HG02970 (cell line): Measurements from ENCODE around the gene RHOD.
A peak's percentile ranks its signal among the peaks of the same experiment; 100 is the strongest.

ENCODE experiments used
- ATAC-seq: cut with Tn5 transposase; IDR thresholded peaks from one replicate; pipeline ENCODE4 v1.9.1; 2021; ENCODE audit warnings: mild to moderate bottlenecking, moderate library complexity, moderate number of reproducible peaks; ENCODE audit not compliant: unreplicated experiment, low FRiP score

RHOD gene

DNA sequence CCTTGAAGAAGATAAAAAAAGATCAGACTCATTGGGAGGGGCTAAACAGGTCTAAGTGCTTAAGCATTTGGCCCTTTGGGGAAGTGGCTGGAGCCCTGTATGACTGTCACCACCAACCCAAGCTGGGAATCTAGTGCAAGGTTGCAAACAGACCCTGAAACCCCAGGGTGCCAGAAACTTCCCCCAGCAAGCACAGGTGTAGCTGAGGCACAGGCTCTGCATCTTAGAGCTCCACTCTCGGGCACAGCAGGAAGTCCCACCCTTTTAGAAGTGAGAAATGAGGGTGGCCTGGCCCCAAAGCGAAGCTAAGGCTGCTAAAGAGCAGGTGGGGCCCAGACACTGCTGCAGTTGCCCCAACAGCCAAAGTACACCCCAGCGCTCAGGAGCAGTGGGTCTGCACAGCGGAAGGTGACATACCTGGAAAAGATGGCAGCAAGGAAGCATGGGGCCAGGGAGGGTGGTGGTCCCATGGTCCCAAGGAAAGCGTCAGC lies 56.6 kb downstream of the RHOD start:
- ATAC-seq: no peak

DNA sequence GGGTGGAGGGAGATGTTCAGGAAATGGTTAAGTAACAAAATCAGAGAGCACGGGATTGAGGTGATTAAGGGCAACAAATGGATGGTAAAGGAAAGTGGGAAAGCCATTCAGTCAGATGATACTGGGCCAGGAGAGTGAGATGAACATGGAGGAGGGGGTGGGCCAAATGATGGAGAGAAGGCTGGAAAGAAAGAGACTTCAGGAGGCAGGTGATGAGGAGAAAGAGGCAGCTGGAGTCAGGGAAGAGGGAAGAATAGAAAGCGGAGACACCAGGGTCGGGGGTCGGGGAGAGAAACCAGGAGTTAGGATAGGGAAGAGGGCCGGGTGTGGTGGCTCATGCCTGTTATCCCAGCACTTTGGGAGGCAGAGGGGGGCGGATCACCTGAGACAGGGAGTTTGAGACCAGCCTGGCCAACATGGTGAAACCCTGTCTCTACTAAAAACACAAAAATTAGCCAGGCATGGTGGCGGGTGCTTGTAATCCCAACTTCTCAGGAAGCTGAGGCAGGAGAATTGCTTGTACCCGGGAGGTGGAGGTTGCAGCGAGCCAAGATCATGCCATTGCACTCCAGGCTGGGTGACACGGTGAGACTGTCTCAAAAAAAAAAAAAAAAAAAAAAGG lies 57.7 kb downstream of the RHOD start:
- ATAC-seq: no peak

DNA sequence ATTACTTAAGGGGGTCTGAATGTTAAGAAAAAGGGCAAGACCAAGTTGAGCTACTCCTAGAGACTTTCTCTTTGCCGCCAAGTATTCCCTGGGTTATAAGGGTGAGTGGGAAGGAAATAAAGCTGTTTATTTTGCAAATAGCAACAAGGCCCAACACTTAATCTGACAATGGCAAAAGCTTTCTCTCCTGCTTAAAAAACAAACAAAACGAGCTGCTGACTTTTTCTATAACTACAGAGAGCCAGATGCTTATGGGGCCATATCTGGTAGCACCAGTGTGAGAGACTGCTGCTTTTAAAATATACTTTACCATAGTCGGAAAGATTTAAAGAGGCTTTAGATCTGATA lies 60.1 kb downstream of the RHOD start:
- no peak for ATAC-seq

DNA sequence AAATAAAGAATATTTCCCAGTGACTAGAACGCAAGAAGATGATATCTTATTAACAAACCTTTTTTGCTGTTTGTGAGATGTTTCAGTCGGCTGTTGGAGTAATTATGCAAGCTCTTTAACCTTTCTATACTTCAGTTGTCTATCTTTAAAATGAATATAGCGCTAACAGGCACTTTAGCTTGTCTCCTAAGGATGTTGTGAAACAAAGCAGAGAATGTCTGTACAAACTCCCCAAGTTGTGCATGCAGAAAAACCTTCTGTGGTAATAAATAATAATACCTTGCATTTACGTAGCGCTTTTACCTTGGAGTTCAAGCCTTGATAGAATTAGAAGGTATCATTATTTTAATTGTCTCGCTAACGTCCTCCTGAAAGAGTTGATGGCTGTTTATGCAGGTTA lies 60.5 kb downstream of the RHOD start:
- ATAC-seq: no peak

DNA sequence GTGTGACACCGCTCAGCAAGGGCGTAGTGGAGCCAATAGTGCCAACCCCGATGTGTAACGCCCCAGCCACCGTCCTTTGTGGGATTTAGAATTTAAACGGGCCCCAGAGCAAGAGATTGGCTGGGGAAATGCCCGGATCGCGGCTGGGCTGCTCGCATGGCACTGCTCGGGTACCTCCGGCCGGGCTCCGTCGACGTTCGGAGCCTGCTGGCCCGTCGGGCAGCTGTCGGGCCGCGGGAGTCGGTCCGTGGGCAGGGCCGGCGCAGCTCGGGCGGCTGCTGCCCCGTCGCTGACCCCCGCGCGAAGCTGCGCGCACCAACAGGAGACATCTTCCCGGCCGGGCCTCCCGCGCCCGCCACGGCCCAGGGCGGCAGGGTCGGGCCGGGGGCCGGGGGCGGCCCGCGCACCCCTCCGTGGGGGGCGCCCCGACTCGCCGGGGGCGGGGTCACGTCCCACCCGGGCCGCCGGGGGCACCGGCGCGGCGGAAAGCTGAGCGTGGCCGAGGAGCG lies 61.1 kb downstream of the RHOD start:
- no peak for ATAC-seq

DNA sequence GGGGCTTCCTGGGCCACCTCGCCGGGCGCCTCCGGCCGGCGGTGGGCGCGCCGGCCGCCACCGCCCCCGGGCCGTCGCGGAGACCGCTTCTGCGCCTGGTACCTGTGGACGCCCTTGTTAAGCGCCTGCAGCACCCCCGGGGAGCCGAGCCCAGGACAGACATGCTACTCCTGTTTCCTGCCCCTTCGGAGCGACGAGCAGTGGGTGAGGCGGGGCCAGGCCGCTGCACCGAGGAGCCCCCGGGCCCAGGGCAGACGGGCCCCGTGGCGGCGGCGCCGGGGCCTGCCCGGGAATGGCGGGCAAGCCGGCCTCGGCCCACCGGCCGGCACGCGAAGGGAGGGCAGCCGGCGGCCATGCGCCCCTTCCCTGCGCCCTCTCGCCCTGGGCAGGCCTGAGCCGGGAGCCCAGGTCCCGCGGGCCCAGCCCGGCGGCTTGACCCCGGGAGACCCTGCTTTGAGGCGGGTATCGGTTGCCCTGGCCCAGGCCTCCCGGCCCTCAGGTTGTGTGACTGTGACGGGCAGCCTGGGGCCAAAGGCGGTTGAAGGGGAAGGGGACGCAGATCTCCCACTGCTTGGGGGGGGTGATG lies 61.6 kb downstream of the RHOD start:
- peak; percentile 15 for ATAC-seq

DNA sequence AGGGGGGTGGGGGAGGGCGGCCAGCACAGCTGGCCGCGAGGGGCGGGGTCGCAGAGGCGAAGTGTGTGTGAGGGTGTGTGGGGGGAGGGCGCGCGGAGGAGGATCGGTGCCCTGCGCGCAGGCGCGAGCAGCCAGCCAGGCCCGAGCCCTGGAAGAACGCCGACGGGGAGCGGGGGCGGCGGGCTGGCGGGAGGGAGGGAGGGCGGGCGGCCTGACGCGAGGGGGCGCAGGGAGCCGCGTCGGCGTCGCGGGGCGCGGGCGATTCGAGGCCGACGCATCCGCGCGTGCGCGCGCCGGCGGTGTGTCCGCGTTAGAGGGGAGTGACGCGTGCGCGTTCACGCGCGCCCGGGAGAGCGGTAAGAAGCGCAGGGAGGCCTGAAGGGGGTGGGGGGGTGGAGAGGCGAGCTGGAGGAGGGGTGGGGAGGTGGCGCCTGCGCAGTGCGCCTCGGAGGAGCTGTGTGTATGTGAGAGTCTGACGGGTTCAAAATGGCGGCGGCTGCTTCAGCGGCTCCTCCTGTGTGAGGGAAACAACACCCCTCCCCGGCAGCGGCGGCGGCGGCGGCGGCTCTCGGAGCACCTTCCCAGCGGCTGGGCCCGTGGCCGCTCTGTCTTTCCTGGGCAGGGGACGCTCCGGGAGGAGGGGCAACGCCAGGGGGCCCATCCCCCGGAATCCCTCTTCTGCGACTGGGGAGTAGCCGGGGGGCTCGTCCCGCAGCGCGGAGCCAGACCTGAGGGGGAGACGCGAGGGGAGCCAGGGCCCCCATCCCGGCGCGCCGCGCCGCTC lies 62.3 kb downstream of the RHOD start, which contains the start of gene KDM2A:
KDM2A (plus strand) TSS at position 463 of the 784 bp plus-strand sequence. CDS start 2,054 bp downstream, outside the sequence.
- ATAC-seq: peak; percentile 80

DNA sequence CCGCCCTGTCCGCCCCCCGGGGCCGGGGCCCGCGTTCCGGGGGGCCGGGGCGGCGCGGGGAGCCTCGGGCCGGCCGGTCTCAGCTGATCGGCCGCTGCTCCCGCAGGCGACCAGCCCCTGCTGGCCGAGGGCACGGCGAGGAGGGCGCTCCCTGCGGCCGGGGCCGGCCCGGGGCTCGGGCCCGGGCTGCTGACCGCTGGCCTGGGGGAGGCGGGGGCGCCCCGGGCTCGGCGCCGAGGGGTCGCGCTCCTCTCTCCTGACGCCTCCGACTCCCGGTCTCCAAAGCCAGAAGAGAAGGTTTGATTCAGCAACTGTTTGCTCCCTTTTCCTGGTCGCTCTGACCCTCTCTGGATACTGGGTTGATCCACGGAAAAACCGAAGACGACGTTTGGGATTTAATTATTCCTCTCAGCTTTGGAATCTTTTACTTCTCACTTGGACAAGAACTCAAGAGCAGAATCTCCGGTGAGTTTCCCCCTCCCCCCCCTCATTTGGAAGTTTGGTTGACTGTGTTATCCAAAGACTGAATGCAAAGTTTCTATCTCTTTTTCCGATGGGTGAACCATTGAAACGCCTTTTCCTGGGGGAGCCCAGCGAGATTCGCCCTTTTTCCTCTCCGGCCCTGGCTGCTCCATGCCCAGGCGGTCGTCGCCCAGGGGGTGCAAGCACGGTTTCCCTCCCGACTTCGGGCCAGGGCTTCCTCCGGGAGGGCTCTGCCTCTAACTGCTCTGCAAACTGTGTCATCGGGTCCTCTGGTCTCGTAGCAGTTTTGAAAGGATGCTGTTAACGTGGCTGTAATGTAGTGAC lies 63.1 kb downstream of the RHOD start:
- peak; percentile 17 for ATAC-seq

DNA sequence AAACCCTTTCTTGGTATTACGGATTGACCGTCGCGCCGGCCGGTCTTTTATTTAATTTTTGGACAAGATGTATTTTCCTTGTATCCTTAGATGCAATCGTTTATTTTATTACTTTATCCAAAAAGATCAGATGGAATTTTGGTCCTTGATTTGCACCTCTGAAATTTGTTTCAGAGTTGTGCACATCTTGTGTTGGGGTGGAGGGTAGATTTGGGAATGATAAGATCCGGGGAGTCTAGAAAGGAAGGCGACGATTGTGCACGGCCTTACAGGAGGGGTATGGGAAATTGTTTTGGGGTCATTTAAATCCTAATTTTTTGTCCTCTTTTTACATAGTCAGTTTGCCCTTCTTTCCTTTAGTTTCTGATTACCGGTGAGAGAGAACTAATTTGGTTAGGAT lies 63.8 kb downstream of the RHOD start:
- no peak for ATAC-seq

DNA sequence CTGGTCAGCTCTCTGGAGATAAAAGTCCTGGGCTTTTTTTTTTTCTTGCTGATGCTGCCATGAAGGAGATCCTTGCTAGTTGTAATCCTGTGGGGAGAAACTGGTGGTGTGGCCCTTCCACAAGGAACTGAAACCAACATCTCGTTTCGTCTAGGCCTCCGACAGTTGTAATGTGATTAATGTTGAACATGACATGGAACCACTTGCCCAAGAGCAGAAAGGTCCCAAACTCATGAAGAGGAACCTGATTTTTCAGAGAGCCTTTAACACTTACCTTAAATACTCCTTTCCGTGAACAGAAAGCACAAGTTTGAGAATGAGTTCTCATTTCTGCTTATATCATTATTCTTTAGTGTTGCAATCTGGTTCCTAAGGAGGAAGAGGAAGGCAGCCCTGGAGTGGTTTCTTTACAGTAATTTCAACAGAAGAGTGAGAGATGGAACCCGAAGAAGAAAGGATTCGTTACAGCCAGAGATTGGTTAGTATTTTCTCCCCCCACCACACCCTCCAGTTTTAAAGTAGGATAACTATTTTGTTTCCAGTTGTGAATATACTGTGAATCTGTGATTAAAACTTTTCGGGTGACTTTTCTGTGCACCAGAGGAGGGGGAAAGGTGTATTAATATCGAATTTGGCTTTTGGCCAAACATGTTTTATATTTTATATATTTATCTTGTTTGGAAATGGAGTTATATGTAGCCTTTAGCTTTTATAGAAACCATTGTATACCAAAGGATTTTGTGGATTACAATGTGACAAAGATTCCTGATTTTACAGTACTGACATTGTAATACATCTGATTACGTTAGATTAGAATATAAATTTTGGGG lies 64.4 kb downstream of the RHOD start:
- ATAC-seq: no peak
